Glomerular endothelial cell (primary cell): Measurements from ENCODE around the gene RHD. TPM values are rescaled to one million over a fixed set of nuclear protein-coding genes. Genes with fewer than 3 reads are reported as not detected.
"Not testable (repeated sequence)": the region's sequence is repeated elsewhere in the genome, so short reads cannot be mapped to it uniquely, and the experiment has no call there.

Source experiments
- DNase-seq: peaks from one replicate; pipeline ENCODE4 v3.0.0-alpha.2; 2011; ENCODE audit warnings: low read depth, low spot score; ENCODE audit errors: extremely low read depth
- total RNA-seq: library from RNA; depleted of rRNA; stranded (reverse); fragments of >200 nt; gene quantifications from 2 replicates; pipeline ENCODE4 v1.2.3, GENCODE V29; 2015

Gene RHD
- total RNA-seq, result not detected in 2 replicates

DNA sequence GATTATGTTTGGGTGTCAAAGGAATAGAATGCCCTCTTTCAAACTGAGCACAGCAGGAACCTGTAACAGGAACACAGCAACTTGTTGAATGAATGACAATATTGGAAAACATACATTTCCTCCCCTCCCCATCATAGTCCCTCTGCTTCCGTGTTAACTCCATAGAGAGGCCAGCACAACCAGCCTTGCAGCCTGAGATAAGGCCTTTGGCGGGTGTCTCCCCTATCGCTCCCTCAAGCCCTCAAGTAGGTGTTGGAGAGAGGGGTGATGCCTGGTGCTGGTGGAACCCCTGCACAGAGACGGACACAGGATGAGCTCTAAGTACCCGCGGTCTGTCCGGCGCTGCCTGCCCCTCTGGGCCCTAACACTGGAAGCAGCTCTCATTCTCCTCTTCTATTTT is at the start of gene RHD:
Gene RHD (plus strand): TSS at position 272 of the 400 bp plus-strand sequence. CDS start 39 bp downstream, at position 311.
- DNase-seq, result not testable (repeated sequence)

DNA sequence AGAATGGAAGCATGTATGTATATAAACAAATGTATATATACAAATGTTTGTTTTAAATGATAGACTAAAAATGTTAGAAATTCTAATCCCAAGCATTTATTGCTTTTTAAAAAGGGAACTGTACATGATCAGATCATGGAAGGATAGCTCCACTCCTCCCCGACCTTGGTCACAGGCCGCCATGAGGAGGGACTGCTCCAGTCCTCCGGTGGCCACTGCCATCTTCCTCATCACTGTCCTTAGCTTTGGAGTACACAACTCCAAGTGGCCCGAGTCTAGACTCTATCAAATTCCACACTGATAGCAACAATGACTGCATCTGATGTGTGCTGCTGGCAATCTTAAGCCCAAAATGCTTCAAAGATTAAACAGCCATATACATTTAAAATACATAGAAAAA is 49.7 kb upstream of the RHD start:
- no peak for DNase-seq

DNA sequence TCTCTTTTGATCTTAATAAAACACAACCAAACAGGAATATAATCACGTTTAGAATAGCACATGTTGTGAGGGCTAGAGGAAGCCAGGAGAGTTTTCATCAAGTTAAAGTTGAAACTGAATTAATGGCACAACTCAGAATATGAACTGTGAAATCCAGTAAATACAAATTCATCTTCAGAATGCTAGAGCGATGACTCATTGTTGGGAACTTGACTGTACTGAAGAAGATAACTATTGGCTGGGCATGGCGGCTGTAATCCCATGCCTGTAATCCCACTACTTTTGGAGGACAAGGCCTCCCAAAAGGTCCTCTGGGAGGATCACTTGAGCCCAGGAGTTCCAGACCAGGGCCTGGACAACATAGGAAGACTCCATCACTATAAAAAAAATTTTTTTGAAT is 48.8 kb upstream of the RHD start:
- no peak for DNase-seq

DNA sequence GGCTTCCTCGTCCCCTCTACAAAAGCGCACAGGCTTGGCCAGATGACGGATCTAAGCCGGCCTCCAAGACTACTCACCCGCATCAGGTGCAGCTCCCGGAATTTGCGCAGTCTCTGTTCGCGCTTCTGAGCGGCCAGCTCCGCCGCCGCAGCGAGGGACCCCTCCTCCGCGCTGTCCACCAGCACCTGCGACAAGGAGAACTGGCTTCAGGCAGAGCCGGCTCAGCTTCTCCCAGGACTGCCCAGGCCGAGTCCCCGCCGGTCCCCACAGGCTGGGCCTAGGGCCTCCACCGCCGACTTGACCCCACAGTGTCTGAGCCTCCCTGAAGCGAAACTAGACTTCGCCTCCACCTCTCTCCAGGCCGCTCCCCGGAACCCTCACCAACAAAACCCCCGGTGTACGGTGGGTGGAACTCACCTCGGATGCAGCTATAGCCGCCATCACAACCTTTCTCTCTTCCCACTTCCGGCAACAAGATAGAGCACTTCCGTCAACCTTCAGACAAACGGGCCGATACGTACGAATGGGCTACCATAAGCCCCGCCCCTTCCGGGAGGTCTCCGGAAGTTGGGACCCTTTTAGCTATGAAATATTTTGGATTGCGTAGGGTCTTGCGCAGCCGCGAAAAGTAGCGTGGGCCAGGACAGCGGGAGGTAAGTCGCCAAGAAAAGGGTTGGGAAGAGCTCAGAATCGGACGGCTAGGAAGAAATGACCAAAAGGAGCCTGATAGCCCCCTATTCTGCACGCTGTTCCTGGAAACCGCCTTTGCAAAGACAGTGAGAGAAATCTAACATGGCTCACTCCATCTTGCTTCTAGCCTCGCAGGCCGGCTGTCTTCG is 40.1 kb upstream of the RHD start, which contains the start of gene SYF2:
Gene SYF2 (minus strand): TSS at position 476 of the 839 bp plus-strand sequence. CDS start 35 bp downstream, at position 441.
- no peak for DNase-seq

DNA sequence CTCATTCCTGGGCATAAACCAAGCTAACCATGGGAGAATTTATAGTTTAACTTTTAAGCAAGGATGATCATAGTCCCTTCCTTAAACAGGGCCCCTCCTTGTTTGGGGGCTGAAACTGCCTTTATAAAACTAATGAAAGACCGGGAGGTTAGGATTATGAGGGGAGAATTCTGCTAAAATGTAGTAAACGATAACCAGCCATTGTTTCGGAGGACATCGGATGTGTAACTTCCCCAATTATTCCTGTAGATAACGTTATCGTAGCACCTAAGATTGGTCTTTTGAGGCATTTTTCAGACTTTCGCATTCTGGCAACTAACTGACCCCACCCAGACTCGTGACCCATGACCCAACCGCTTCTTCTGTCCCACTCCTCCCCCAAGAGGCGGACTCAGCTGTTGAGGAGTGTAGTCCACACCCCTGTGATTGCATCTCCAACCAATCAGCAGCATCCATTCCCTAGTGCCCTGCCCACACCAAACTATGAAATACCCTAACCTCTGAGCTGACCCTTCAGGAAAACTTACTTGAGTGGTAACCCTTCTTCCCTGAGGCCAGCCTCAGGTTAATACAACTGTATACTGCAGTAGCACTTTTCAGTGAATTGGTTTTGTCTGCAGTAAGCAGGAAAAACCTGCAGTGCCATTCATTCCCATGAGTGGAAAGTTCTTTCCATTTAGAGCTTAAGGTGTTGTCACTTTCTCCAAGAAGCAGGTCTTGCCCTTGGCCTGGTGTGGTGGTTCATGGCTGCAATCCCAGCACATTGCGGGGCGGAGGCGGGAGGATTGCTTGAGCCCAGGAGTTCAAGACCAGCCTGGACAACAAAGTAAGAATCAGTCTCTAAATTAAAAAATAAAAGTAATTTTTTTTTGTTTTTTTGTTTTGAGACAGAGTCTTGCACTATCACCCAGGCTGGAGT is 39.2 kb upstream of the RHD start:
- DNase-seq, result no peak

DNA sequence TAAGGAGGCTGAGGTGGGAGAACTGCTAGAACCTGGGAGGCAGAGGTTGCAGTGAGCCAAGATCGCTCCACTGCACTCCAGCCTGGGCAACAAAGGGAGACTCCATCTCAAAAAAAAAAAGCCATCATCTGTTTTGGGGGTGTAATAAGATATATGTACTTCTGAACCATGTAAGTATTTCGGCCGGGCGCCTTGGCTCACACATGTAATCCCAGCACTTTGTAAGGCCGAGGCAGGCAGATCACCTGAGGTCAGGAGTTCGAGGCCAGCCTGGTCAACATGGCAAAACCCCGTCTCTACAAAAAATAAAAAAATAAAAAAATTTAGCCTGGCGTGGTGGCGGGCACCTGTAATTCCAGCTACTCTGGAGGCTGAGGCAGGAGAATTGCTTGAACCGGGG is 36.9 kb upstream of the RHD start:
- not testable (repeated sequence) for DNase-seq

DNA sequence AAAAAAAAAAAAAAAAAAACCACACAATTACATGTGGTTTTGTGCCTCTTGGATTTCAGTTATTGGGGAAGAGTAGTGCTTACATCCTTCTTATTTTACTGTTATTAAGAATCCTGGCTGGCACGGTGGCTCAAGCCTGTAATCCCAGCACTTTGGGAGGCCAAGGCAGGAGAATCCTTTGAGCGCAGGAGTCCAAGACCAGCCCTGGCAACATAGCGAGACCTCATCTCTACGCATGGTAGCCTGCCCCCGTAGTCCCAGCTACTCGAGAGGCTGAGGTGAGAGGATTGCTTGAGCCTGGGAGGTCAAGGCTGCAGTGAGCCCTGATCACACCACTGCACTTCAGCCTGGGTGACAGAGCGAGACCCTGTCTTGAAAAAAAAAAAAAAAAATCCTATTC is 36.0 kb upstream of the RHD start:
- DNase-seq, result not testable (repeated sequence)

DNA sequence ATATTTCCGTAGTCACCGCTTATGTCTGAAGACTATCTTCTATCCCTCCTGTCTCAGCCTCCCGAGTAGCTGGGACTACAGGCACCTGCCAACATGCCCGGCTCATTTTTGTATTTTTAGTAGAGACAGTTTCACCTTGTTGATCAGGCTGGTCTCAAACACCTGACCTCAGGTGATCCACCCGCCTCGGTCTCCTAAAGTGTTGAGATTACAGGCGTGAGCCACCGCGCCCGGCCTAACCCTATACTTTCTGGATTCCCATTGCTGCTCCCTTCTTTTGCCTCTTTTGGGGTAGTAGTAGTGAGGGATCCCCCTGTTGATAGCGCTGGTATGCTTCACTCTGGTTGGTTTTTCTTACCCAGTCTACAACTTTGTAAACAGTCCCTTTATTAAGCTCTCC is 34.3 kb upstream of the RHD start:
- no peak for DNase-seq

DNA sequence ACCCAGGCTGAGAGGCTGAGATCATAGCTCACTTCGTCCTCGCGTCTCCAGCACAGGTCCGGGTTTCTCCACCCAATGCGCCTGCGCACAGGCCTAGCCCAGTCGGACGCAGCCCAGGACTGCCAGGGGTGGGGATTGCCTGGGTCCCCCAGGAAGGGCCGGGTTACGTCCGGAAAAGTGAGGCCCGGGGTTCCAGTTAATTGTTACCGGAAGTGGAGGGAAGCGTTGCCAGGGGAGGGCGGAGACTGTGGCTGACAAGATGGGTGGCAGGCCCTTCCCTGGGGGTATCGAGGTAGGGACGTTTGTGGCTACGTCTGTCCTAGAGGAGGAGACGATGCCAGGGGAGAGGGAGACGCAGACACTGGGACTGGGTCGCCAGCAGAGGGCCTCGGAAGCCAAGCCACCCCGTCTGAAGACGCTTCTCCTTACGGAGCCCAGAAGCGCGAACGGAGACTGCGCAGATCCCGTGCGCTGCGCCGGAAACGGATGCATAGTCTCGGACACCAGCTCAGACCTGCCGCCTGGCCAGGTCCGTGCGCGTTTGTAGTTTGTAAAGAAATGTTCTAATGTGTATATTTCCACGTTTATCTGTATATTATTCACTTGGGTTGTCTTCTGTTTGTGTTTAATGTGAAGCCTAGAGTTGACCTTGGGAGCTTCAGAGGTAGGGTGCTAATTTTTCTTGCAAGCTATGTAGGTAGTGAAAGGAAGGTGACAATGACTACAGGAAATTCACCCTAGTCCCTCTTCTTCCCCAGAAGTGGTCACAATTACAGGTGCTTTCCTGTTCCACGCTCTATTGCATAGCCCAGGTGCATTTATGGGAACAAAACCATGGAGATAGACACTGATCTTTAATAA is 32.4 kb upstream of the RHD start:
- no peak for DNase-seq

DNA sequence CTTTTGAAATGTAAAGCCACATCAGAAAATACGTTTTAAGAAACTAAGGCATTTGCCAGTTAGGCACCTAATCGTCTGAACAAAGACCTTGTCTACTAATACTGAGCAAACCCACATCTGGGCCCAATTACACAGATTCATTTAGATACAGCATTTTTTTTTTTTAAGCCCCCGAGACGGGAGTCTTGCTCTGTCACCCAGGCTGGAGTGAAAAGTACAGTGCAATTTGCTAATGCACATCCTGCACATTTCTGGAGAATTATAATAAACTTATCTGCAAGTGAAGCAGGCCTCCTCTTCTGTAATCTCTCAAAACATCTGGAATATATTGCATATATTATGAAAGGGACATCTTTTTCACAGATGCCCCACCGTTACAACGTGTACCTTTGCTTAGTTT is 28.4 kb upstream of the RHD start:
- no peak for DNase-seq

DNA sequence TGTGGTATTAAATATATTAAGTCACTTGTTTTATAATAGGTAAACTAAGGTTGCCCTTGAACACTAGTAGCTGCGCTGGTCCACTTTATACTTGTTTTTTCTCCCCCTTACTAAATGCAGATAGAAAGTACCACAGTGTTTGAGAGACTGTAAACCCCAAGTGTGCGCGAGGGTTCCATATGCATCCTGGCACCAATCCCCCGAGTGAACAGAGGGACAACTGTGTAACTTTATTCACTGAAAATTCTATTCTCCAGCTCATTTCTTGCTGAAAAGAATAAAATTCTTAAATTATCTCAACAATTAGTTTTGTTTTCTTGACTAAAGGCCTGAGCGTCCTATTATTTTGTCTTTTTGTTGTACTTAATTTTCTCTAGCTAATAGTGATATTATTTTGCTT is 26.9 kb upstream of the RHD start:
- no peak for DNase-seq

DNA sequence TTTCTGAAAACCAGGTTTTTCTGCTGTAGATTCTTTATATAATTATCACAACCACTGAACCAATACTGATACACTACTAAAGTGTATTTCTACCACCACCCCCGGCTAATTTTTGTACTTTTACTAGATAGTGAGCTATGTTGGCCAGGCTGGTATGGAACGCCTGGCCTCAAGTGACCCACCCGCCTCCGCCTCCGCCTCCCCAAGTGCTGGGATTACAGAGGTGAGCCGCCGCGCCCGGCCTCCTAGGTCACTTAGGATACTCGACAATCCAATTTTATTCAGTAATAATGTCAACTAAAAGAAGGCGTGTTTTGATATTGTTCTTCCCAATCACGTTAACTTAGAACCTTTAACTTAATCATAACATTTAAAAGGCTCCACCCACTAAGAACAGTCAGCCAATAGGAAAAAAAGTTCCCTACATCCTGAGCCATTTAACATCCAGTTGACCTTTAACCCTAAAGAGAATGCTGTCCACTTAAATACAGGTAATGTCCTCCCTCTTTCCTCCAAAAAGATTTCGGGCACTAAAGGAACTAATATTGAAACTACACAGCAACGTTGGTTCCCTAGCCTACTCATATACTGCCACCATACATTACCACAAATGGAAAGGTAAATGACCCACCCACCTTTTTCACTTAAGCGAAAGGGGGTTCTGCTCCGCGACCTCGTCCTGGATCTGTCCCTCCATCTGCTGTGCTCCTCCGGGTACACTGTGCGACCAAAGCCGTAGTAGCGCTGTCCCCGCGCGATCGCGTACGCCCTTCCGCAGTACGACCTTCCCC is 26.3 kb upstream of the RHD start:
- no peak for DNase-seq

DNA sequence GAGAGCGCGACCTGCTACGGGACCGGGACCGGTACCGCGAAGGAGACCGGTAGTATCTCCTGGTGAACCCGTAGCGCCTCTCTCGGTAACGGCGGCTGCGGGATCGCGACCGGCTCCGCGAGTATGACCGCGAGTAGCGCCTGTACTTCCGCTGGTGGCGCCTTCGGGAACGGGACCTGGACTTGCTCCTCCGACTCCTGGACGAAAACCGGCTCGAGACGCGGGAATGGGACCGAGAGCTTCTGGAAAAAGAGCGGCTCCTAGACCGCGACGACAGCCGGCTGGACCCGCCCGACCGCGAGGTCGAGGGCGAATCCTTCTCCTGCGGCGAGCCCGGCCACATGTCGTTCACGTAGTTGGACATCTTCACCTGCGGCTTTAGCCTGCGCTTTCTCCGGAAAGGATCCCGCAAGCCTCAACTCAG is 25.7 kb upstream of the RHD start:
- DNase-seq, result no peak

DNA sequence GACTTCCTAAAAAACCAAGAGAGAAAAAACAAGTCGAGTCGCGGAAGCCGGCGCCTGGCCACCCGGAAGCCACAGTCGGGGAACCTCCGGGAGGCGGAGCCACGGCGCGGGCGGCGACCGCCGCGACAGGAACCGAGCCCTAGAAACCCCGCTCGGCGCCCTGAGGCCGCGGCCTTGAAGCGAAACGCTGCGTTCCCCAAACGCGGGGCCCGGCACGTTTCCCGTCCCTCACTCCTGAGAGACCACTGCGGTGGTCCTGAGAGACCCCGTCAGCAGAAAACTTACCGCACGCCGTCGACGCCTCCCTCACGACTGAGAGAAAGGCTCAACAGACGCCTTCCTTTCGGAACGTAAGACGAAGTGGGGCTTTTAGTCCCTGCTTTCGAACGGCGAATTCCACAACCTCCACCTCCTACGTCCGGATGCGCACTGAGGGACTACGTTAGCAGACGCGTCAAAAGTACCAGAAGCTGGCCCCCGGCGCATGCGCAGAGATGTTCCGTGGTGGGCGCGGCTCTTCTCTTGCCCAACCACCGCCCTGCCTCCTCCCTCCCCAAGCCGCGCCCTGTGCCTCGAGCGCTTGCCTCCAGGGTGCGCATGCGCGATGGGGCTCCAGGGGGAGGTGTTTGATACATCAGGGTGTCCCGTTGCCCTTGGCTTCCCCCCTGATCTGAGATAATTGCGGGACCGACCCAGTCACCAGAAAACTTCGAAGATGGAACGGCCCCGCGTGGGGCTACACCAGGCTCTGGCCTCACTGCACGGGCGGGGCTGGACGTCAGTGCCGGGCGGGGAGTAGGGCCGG is 25.1 kb upstream of the RHD start, which contains the start of gene RSRP1:
Gene RSRP1 (minus strand): TSS at position 431 of the 805 bp plus-strand sequence. CDS start 491 bp downstream, outside the sequence.
- peak; percentile 70 for DNase-seq

DNA sequence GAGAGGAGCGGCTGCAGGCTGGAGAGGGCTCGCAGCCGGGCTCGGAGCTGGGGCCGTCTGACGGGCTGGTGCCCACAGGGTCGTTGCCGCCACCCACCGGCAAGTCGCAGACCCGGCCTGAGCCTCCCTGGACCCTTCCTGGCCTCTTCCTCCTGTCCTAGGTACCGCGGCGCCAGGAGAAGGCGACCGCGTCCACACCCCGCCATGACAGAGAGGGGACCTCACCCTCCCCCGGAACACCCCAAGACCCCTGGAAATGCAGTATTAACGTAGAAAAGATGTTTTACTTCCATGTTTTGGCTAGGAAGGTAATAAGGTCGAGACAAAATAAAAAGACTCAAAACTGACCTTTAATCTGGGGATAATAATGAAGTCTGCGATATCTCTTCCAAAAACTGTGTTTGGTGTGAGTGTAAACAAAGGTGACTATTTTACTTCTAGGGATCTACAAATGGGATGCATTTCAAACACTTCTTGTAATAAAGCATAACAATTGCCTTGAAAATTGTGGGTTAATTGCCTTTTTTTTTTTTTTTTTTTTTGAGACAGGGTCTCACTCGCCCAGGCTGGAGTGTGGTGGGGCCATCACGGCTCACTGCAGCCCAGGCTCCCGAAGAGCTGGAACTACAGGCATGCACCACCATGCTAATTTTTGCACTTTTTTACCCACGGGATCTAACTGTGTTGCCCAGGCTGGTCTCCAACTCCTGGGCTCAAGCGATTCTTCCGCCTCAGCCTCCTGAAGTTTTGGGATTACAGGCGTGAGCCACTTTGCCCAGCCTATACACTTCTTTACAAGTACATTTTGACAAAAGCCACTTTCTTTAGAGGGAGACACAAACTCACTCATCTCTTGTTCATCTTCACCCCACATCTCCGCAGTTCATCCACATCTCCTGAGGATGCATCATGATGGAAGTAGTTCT is 24.2 kb upstream of the RHD start:
- no peak for DNase-seq

DNA sequence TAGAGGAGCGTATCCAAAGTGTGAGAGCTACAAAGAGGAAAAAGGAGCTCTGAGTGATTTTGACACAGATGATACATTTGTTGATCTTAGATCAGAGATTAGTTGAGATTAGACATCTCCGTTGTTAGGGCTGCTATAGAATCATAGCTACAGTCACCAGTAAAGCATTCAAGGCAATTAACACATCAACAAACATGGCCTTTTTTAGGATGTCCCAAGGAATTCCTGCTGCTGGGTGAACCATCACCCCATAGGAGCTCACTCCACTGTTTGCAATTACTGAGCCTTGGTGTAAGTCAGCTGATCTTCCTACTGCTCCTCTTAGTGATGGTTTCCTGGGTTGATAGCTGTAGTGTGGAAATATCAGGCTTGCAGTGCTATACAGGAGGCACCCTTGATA is 18.4 kb upstream of the RHD start:
- no peak for DNase-seq

DNA sequence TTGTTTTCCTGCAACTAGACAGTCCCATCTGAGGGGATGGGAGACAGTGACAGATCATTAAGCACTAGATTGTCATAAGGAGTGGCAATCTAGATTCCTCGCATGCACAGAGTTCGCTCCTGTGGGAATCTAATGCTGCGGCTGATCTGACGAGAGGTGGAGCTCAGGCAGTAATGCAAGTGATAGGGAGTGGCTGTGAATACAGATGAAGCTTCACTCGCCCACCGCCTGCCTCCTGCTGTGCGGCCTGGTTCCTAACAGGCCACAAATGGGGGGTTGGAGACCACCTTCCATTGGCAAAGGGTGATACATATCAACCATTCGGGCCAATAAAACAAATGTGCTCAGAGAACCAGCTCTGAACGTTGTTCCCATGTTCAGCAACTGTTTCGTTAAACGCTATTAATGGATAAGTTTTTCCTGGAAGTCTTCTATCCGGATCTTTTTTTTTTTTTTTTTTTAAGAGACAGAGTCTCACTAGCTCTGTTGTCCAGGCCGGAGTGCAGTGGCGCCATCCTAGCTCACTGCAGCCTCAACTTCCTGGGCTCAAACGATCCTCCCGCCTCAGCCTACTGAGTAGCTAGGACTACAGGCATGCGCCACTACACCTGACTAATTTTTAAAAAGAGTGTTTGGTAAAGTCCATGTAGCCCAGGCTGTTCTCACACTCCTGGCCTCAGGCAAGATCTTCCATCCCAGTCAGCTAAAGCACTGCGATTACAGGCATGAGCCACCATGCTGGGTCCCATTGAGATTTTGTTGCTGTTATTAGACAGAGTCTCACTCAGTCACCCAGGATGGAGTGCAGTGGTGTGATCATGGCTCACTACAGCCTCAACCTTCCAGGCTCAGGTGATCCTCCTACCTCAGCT is 16.4 kb upstream of the RHD start:
- DNase-seq, result no peak
